Pulmonary artery endothelial cell (primary cell): ENCODE data around the gene MLLT10. TPM values are rescaled to one million over a fixed set of nuclear protein-coding genes. Genes with fewer than 3 reads are reported as not detected.
"Not testable (repeated sequence)": the region's sequence is repeated elsewhere in the genome, so short reads cannot be mapped to it uniquely, and the experiment has no call there.

Experiments
- DNase-seq: peaks from one replicate; pipeline ENCODE4 v3.0.0-alpha.2; 2011; ENCODE audit warnings: low read depth, low spot score
- total RNA-seq: library from RNA; depleted of rRNA; stranded (reverse); fragments of >200 nt; gene quantifications from 2 replicates; pipeline ENCODE4 v1.2.3, GENCODE V29; 2014

Gene MLLT10
- total RNA-seq, 1 donor from 2014 or later = 36.9 TPM

DNA sequence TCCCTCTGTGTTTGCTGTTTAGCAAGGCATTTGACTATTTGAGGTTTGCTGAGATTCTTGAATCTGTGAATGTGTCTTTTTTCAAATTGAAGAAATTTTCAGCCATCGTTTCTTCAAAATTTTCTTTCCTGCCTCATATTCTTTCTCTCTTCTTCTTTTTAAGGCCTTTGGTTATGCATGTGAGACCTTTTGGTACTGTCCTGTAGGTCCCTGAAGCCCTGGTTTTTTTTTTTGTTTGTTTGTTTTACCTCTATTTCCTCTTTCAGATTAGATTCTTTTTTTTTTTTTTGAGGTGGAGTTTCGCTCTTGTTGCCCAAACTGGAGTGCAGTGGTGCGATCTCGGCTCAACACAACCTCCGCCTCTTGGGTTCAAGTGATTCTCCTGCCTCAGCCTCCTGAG is 45.3 kb downstream of the MLLT10 start:
- DNase-seq = no peak

DNA sequence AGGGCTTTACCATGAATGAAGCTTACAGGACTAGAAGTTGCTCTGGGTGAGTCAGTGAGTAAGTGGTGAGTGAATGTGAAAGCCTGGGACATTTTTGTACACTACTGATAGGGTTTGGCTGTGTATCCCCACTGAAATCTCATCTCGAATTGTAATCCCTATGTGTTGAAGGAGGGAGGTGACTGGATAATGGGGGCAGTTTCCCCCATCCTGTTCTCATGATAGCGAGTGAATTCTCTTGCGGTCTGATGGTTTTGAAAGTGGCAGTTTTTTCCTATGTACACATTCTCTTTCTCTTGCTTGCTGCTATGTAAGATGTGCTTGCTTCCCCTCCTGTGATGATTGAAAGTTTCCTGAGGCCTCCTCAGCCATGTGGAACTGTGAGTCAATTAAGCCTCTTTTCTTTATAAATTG is 47.4 kb downstream of the MLLT10 start:
- DNase-seq = not testable (repeated sequence)

DNA sequence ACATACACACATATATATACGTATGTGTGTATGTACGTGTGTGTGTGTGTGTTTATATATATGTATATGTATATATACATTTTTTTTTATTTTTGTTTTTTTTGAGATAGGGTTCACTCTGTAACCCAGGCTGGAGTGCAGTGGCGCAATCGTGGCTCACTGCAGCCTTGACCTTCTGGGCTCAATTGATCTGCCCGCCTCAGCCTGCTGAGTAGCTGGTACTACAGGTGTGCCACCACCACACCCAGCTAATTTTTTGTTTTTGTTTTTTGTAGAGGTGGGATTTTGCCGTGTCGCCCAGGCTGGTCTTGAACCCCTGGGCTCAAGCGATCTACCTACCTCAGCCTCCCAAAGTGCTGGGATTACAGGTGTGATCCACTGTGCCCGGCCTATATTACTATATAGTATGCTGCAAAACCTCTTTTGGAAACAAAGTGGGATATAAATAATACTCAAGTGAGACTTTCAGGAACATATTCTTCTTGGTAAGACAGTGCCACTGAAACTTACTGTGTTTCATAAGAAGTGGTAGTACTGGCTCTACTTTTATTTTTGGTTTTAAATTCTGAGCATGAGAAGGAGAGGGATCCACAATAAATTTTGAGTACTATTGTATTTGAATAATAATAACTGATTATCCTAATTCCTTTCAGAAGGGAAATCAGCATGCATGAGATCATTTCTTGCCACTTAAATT is 51.0 kb downstream of the MLLT10 start:
- DNase-seq = no peak

DNA sequence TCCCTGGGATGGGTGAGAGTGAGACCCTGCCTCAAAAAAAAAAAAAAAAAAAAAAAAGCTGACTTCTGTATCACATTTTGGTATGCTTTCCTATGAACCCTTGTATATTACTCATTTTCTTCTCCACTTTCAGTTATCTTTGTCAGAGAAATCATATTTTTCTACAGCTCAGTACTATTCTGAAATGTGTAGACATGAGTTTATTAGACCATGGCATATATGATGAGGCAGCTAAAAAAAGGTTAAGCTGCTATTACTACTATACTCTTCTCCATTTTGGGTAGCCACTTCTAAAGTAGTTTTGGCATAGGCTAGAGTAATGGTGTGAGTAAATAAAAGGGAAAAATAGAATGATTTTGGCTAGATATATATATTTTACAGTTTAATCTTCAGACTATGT is 53.4 kb downstream of the MLLT10 start:
- DNase-seq = no peak

DNA sequence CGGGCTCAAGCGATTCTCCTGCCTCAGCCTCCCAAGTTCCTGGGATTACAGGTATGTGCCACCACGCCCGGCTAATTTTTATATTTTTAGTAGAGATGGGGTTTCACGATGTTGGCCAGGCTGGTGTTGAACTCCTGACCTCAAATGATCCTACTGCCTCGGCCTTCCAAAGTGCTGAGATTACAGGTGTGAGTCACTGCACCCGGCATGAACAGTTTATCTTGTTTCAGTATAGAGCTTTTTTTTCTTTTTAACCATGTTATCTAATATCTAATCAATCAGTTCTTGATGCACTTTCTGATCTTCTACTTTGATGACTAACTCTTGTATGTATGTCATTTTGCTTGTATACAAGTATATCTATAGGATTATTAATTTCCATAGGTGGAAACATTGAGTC is 54.1 kb downstream of the MLLT10 start:
- not testable (repeated sequence) for DNase-seq

DNA sequence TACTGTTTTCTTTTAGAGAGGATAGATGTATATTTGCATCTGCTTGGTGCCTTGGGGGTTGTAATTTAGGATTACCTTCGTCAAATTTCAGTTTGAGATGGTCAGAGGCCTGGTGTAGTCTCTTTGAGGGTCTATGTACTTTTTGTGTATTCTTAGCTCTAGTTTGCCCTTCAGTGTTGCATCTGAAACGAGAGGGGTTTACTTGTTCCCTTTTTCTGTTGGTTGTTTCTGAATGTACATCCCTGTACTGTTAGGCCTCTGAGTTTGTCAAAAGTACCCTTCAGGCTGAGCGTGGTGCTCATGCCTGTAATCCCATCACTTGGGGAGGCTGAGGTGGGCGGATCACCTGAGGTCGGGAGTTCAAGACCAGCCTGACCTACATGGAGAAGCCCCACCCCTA is 60.0 kb downstream of the MLLT10 start:
- DNase-seq = no peak

DNA sequence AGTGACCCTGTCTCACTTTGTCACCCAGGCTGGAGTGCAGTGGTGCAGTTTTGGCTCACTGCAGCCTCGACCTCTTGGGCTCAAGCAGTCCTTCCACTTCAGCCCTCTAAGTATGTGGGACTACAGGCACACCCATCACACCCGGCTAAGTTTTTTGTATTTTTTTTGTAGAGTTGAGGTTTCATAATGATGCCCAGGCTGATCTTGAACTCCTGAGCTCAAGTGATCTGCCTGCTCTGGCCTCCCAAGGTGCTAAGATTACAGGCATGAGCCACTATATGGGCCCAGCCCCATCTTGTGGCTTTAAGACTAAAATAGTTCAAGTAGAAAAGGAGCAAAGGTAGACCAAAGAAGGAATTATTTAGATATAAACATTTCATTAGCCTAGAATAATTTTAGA is 65.5 kb downstream of the MLLT10 start:
- no peak for DNase-seq

DNA sequence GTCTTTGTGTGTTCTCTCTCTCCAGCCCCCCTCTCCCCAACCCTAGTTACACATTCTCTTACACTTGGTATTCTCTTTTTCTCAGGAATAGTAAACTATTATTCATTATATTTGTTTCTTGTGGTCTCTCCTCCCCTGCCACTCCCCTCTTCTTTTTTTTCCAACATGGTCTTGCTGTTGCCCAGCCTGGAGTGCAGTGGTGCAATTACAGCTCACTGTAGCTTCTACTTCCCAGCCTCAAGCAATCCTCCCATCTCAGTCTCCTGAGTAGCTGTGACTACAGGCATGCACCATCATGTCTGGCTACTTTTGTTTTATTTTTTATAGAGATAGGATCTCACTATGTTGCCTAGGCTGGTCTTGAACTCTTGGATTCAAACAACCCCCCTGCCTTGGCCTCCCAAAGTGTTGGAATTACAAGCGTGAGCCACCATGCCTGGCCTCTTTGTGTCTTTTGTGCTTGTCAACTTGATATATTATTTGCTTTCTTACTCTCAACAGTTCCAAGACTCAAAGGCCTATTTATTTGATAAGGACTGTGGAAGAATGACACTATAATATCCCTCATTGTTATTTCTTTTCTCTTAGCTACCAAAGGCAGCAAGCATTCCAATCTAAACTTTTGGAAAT is 66.9 kb downstream of the MLLT10 start:
- no peak for DNase-seq

DNA sequence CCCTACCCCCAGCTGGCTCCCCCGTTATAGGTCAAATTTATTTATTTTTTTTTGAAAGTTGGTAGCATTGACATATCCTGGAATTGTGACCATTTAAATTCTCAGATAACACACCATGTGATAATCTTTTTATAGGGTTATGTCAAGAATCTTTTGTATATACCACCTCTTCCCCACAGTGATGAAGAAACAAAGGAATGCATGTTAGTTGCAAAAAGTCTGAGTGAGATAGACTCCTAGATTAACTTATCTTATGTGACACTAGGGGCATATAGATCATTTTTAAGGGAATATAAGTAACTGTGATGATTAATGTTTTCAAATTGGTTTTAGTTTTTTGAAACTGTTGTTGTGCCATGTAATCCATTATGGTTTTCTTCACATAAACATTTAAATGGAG is 68.3 kb downstream of the MLLT10 start:
- no peak for DNase-seq

DNA sequence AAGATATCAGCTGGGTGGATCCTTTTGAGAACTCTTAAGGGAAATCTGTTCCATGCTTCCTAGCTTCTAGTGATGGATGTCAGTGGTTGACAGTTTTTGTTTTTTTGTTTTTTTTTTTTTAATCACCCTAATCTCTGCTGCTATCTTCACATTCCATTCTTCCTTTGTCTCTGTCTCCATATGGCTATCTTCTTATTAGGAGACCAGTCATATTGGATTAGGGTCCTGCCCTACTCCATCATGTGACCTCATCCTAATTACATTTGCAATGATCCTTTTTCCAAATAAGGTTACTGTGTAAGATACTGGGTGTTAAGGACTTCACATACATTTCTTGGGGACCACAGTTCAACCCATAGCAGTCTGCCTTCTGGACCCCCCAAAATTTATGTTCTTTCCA is 69.7 kb downstream of the MLLT10 start:
- DNase-seq = no peak

DNA sequence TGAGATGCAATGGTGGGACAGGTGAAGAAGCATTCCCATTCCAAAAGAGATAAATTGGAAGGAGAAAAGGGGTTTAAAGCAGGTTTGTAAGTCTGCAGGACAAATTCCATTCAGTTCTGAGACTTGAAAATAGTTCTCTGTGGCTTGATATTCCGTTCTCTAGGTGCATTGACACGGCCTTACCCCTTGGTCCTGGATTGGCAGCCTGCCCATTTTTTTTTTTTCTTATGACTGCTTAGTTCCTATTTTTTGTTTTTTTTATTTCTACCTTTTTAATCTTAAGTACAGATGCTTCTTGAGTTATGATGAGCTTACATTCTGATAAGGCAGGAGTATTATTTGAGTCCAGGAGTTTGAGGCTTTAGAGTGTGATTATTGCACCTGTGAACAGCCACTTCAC is 70.6 kb downstream of the MLLT10 start:
- no peak for DNase-seq

DNA sequence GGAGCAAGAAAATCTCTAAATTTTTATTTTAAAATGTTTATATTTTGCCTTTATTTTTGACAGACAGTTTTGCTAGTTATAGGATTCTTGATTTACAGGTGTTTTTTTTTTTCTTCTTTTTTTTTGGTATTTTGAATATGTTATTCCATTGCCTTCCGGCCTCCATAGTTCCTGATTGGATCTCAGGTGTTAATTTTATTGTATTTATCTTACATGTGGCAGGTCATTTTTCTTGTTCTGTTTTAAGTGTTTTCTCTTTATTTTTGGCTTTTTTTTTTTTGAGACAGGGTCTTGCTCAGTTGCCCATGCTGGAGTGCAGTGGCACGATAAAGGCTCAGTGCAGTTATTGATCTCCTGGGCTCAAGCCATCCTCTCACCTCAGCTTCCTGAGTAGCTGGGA is 73.9 kb downstream of the MLLT10 start:
- no peak for DNase-seq

DNA sequence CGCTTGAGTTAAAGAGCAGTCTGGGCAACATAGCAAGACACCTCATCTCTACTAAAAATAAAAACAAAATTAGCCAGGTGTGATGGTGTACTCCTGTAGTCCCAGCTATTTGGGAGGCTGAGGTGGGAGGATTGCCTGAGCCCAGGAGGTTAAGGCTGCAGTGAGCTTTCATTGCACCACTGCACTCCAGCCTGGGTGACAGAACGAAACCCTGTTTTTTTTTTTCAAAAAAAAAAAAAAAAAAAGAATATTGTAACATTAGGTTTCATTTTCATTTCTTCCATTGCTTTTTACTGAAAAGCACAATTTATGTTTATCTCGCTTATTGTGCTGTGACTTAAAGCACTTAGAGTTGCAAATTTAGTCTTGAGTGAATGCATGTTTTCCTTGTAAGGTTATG is 80.0 kb downstream of the MLLT10 start:
- DNase-seq = no peak

DNA sequence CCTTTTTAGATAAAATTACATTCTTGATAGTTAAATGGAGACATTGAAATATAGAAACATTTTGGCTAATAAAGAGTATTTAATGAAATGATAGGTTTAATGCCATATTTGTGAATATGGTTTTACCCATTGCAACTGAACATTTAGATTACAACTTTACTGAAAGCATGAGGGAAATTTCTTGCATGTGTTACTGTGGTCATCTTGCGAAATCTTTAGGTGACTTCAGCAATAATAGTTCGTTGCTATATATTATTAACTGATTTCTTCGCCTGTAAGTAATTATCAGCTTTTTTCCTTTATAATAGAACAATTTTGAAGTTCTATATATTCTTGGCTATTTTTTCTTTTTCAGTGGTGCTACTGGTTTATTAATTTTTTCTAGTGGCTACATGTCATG is 83.2 kb downstream of the MLLT10 start:
- no peak for DNase-seq

DNA sequence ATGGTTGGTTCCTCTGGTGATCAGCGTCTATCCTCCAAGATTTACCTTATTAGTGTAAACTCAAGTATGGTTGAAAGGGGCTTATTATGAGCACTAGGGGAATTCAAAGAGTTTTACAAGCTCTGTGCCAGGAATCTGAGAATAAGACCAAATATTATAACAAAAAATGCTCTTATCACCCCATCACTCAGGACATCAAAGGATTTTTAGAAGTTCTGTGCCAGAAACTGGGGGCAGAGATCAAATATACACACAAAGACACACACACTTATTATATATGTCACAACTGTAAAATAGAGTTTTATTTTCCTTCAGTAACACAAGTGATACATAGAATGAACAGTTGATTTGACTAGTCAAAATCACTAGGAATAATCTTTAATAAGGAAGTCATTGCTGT is 89.3 kb downstream of the MLLT10 start:
- no peak for DNase-seq

DNA sequence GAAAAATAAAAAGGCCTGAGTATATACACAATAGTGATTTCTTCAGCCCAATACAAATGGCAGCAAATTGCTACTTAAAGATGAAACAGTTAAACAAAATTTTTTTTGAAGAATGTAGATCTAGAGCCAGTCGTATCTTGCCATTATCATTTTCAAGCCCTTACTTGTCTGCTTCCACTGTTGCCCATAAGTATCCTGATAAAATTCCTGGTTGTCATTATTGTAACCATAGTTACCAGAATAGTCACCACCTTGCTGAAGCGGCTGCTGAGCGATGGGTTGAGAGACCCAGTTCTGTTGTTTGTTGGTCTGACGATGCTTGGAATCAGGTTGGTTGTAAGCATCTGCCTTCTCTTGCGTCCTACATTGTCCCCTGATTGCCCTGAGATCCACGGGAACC is 90.4 kb downstream of the MLLT10 start:
- not testable (repeated sequence) for DNase-seq

DNA sequence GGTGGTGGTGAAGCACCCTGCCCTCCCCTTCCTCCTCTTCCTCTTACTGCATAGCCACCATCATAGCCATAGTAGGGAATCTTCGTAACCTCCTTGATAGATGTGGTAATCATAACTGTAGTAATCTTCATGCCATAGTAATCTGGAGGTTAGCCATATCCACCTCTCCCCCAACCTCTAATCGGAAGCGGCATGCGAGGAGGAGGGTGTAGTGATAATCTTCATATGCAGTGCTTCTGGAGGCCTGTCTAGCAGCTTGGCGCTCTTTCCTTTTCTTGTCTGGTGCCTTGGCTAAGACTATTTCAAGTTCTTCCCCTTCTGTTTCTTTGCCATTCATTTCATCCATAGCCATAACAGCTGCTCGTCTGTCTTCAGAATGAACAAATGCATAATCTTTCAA is 90.9 kb downstream of the MLLT10 start:
- no peak for DNase-seq

DNA sequence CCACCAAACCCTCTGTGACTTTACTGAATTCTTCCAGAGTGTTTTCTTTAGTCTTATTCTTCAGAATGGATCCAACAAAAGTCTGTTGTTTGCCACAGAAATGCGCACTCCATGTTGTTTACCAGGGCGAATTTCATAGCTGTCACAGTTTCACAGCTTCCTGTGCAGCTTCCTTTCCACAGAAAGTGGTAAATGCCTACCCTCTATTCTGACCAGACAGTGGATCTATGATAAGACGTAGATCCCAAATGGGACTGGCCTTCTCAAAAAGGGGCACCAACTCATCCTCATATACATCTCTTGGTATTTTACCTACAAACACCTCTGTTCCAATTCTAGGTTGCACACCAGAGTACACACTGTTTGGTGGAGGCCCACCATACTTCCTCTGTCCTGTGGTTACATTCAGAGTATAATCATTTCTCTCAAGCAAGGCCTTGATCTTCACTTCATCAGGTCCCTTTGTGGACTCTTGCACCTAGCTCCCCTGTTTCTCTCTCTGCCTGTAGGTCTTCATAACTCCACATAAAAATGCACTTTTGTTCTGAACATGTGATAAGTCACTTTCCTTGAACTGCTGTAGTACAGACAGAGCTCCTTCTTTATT is 91.7 kb downstream of the MLLT10 start:
- DNase-seq = no peak

DNA sequence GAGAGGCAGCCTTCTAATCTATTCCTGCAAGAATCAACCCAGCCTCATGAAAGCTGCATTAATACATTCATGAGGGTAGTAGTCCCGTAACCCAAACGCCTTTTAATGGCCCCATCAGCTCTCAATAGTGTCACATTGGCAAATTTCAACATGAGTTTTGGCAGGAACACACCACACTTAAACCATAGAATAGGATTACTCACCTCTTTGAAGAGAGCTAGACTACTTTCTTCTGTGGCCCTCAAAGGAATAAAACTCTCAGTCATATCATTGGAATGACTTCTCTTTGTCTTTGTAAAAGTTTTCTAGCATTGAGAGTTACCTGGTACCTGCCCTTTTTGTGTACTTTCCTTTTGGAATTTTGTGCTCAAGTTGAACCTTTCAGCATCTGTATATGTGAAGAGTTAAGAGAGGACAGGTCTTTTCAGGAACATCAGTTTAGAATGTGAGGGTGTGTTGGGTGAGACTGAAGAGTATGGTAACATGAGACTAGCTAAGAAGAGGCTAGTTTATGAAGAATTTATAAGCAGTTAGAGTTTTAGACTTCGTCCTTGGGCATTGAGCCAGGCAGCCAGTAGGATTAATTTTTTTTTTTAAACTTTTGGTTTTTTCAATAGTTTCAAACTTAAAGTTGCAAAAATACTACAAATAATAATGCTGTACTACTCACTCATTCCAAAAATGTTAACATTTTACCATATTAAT is 92.6 kb downstream of the MLLT10 start:
- DNase-seq = no peak

DNA sequence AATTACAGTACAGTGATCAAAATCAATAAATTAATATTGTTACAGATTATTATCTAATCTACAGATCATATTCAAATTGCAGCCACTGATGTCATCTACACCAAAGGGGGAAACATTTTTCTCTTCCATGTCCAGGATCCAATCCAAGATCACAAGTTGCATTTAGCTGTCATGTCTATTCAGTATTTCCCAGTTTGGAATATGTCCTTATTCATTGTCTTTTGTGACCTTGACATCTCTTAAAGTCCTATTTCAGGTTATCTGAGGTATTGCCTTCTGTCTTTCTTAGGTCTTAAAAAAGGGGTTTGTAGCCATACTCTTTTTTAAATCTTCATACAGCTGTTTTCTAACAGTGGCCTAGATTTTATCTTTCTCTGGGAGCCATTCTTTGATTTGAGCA is 93.3 kb downstream of the MLLT10 start:
- no peak for DNase-seq

DNA sequence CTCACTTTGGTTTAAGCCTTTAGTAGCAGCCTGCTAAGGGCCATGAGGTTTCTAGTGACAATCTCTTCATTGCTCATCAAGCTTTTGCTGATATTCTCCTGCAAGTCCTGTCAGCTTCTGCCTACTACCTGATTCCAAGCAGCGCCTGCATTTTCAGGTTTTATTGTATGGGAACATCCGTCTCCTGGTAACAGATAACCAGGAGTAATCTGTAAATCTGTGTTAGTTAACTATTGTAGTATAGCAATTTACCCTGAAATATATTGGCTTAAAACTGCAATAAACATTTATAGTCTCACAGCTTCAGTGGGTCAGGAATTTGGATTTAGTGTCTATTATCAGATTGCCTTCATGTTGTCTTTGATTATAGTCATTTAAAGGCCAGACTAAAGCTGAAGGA is 94.0 kb downstream of the MLLT10 start:
- DNase-seq = no peak

DNA sequence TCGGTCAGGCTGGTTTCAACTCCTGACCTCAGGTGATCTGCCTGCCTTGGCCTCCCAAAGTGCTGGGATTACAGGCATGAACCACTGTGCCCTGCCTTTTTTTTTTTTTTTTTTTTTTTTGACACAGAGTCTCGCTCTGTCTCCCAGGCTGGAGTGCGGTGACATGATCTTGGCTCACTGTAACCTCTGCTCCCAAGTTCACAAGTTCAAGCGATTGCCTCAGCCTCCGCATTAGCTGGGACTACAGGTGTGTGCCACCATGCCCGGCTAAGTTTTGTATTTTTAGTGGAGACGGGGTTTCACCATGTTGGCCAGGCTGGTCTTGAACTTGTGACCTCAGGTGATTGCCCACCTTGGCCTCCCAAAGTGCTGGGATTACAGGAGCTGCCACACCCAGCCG is 94.6 kb downstream of the MLLT10 start:
- not testable (repeated sequence) for DNase-seq
